Stimulated activated CD4-positive, alpha-beta T cell treated with anti-CD3 and anti-CD28 coated beads, Interleukin-1b, Interleukin-23, amount 100 ng/mL, for 1 hour (primary cell): ENCODE results near the gene CD96.

Experiments
- DNase-seq, 2 donors: peaks; one replicate each; pipeline ENCODE4 v3.0.0-alpha.2; 2020; ENCODE audit warnings: low read depth in 2 of 2

Gene CD96

DNA sequence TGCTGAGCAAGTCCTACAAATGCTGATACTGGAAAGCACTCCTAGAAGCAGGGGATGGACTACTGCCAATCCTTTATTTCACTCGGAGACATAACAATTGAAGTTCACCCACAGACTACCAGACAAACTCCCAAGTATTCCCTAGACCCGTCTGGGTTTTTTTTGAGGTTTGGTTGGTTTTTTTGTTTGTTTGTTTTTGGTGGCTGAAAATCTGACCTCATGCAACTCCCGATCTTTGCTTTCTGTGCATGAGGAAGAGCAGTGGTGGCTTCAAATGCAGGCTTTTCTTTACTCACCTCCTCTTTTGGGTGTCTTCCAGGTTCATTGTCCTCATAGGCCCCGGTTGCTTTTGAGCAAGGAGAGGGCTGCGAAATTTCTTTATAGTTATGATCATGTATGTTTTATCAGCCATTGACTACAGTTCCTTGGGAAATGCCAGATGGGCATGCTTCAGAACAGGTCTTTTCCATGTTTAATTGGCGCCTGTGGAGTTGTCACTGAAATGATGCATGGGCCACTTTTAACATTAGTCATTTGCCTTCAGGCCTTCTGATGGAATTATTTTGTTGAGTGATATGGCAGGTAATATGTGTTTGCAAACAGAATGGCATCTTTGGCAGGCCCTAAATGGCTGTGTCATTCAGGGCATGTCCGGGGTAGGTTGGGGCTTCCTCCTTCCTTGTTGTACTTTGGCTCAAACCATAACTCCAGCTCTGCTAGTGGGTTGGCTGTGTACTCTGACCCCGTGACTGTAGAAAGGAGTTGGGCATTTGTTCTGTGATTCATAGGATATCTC lies 134.4 kb downstream of the CD96 start:
- DNase-seq: no peak

DNA sequence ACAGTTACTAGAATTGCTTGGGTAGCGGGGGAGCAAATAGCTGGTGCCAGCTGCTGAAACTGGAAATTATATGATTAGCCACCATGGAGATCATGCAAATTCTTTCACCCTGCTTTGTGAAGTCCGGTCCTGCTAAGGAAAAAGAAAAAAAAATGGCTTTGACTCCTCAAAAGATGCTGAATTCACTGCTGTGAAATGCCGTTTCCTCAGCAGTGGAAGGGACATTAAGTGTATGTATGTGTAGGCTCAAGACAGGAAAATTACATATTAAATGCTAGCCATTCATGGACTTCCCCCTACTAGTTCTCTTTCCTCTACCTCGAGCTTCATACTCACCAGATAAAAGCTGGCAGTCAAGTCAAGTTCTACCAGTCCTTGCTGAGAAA lies 135.0 kb downstream of the CD96 start:
- DNase-seq: no peak

DNA sequence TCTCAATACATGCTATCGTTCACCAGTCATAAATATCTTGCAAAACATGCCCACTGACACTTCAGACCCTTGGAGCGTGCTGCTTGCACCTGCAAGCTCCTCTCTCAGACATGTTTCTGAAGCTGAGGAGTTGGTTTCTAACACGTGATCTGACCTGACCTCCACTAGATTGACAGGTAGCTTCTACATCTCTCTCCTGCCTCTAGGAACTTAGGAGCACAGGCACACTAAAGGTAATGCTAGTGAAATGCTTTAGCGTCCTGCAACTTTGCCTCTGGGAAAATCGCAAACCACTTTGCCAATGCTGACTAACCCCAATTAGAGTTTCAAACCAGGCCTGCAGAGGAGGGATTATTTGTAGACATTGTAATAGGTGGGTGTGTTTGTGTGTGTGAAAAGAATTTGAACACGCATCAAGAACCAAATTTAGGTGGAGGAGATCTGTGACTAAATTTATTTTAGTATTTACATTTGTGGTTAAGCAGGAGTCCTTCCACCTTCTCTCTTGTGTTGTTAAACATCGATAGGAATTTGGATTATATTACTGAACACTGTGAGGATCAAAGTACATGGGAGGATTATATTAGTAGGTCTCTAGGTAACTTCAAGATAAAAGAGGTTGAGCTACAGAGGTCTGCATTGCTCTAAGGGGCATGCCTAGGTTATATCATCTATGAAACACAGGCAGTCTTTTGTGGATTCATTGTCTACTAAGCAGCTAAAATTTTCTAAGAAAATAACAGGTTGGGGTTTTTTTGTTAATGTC lies 139.8 kb downstream of the CD96 start:
- DNase-seq: no peak

DNA sequence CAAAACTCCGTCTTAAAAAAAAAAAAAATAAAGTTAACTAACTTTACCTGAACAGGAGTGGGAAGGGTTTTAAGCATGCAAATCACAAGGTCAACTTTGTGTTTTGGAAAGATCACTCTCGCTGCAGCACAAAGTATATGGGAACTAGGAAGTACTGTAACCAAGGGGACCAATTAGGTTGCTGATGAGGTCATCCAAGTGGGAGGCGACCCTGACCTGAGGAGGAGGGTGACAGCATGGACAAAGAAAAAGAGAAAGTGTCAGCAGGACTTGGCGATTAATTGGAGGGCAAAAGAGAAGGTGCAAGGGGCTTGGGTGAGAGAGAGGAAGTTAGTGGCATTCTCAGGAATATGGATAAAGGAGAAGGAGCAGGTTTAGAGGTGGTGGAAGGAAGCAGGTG lies 142.6 kb downstream of the CD96 start:
- no peak for DNase-seq

DNA sequence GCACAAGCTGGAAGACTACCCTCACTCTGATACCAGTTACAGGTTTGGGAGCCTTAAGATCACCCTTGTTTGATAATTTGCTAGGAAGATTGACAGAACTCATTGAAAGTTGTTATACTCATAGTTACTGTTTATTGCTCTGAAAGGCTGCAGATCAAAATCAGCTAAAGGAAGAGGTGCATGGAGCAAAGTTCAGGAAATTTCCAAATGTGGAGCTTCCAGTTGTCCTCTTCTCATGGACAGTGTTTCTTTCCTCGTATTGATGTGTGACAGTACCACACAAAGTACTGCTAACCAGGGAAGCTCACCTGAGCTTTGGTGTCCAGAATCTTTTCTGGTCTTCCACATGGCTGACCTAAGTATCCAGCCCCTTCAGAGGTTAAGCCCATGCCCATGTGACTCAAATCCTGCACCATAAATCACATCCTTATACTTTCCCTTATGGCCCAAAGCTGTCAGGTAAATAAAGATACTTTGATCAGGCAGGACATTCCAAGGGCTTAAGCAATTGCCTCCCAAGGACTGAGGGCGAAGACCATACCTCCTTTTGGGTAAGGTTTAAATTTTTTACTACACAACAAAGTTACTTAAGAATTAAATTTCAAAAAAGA lies 146.3 kb downstream of the CD96 start:
- no peak for DNase-seq

DNA sequence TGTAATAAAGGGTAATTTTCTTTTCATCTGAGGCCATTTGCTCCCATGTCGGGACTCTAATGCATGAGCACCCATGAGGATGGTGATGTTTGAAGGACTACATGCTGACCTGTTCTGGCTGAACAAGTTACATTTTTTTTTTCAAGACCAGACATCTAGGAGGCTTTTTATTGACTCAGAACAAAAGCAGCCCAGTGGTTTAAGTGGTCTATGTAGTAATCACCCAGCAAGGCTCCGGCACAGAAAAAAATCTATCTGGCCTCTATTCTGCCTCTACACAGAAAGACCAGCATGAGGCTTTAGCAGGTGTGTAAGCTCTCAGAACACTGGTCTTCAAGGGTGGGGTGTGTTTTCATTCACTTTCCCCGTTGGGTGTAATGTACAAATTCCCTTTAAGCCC lies 148.2 kb downstream of the CD96 start:
- DNase-seq: no peak

DNA sequence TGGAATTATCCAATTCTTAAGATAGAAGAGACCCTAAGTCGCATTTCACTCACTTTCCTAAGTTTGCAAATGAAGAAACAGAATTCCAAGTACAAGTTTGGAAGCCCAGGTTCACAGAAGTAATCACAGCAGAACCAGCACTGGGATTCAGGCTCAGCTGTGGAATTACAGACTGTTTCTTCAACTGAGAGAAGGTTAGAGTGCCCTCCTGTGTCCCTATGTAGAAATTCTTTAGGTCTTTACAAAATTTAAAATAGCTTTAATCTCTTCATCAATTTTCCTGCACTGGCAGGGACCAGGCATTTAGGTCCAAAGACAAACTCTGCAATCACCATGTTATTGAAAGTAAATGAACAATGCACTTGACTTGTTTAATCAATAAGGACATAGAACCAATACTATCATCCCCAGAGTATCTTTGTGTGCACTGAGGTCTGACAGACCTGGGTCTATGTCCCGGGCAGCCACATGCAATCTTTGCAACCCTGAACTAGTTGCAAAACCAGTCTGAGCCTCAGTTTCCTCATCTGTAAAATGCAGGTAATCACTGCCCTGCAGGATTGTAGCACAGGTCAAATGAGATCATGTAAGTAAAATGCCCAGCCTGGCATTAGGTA lies 149.4 kb downstream of the CD96 start:
- DNase-seq: no peak

DNA sequence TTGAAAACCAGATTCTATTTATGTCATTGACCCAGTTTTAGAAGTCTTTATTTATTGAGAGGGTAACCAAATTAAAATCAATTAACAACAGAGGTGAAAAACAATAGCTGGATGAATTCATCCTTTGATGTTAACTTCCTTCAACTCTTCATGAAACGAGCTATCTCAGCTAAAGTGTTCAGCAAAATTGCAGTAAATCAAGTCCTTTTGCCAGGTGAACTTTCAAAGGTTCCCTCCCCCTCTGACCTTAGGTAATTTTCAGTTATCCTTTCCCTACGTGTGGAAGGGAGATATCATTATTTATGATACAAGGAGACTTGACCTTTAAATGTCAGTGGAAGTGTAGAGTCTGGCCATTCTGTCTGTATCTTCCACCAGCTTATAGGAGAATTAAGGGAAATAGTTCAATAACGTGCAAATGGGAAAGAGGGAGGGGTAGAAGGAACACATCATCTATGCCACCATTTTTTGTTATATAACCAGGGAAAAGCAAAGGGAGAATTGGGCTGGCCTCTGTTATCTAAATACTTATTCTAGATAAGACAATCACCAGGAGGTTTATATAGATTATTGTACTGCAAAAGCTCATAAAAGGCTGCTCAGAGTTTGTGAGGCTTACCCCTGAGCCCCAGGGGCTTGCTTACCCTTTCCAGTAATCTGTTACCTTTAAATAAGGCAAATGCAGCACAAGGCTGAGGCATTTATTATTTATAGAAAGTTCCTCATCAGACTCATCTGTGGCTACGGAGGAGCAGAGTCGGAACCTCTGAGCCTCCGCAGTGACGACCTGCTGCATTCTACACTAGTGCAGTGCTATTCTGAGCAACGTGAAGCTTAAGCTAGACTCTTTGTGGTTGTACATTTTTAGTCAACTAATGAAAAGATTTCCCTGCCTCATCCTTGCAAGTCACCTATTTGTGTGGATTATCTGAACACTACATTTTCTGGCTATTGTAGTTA lies 150.9 kb downstream of the CD96 start:
- DNase-seq: no peak

DNA sequence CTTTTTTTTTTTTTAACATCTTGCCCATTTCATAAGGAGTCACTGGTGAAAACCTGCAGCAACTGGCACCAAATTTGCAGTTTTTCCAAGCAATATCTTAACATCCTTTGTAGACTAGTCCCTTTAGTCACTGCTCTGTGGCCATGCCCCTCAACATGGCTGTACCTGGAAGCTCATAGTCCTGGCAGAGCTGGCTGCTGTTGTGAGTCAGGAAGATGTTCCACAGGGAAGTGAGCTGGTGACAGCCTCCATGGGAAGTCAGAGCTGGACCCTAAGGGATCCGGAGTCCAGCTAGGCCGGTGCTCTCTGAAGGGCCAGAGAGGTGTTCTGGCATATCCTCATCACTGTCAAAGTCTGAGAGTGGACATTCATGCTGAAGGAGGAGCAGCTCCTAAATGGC lies 152.5 kb downstream of the CD96 start:
- no peak for DNase-seq

DNA sequence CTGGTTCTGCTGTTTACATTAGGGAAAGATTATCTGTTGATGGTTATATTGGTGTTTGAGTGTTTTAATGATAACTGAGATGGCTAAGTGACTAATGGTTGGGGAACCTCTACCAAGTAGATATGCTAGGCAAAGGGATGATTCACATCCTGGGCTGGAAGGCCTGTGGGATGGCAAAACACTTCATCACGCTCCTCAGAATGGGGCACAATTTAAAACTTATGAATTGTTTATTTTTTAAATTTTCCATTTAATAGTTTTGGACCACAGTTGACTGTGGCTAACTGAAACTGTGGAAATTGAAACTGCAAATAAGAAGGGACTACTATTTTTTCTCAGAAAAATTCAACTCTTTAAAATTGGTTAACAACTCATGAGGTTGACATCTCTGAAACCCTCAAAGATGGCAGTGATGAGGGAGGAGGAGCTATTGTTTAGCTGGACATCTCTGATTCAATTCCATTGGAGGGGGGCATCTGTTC lies 153.7 kb downstream of the CD96 start:
- DNase-seq: no peak

DNA sequence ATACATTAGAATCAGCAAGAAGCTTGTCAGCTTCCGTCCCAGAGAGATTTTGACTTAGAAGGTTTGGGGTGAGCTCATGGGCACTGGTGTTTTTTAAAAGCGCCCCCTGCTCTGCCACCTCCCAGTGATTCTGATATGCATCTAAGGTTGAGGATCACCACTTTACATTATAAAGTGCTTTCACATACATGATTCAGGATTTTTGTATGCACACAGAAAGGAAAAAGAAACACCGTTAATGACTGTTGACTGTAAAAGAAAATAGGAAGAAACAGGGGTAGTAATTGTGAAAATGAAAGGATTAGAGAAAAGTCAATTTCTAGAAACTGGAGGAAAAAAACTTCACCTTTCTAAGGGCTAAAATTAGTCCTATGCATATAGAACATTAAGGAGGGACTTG lies 158.1 kb downstream of the CD96 start:
- no peak for DNase-seq

DNA sequence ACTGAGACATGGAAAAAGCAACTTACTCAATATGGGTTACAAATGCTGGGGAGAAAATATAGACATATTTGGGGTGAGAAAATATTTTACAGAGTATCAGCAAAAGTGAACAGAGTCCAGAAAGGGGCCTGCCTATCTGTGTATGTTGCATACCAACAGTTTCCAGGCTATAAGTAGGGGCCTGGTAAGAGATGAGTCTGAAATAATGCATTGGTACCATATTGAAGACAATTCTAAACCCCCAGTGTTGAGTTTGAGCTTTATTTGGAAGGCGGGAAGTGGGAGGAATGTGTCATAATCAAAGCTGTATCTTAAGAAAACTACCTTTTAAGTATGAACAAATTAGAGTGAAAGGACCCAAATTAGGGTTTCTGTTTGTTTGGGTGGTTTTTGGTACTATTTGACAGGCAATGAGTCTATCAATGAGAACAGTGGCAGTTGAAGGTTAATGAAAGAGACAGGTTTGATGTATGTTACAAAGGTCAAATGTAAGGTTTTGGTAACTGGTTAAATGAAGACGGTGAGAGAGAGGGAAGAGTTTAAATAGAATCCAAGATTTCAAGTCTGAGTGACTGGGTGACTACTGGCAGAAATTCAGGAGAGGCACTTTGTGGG lies 159.4 kb downstream of the CD96 start:
- DNase-seq: no peak
